NCI-H187 treated with DMSO at 0.1 percent for 48 hours (cell line): ENCODE measurements around the gene SYT5.
"Not testable (repeated sequence)": the region's sequence is repeated elsewhere in the genome, so short reads cannot be mapped to it uniquely, and the experiment has no call there.

ENCODE experiments used
- DNase-seq: peaks from one replicate; lab custom pipeline; 2025; lab: John Stamatoyannopoulos, UW

Gene SYT5

GRCh38 chr19:55206664-55207500 is 26.8 kb upstream of the SYT5 start:
- no peak for DNase-seq

DNA sequence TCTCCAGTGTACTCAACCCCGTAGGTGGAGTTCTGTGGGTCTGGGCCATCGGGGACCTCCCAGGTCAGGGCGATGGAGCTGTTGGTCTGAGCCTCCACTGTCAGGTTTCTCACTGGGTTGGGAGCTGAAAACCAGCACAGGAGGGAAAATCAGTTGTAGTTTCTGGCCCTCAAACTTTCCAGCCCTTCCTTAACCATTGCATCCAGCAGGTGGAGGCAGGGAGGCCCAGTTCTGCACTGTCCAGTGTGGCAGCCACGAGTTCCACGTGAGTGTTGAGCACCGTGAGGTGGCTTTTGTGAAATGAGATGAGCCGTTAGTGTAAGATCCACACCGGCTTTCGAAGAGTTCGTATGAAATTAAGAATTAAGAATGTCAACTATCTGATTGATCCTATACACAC is 22.1 kb upstream of the SYT5 start:
- not testable (repeated sequence) for DNase-seq

- DNase-seq, result no peak
Measured at GRCh38 chr19:55199620-55200204, 19.6 kb upstream of the SYT5 start.

GRCh38 chr19:55198651-55199050 is 18.6 kb upstream of the SYT5 start:
- no peak for DNase-seq

DNA sequence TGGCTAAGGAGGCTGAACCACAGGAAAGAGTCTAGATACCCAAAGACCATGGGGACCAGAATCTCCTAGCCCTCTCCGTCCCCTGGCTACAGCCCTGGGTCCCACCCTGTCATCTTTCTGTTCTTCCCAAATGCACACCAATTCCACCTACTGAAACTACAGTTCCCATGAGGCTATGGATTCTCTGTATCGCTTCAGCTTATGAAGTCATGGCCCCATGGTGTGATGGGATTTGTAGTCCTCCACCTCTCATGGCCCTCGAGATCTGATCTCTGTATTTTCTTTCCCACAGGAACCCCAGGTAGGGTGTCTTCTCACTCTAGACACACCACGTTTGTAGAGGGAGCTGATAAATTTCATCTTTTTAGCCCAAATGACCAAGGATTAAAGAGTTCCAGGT is 17.4 kb upstream of the SYT5 start:
- no peak for DNase-seq

GRCh38 chr19:55196803-55197202 is 16.7 kb upstream of the SYT5 start:
- no peak for DNase-seq

GRCh38 chr19:55193481-55193880 is 13.4 kb upstream of the SYT5 start:
- no peak for DNase-seq

GRCh38 chr19:55189403-55189835 is 9.3 kb upstream of the SYT5 start:
- no peak for DNase-seq

GRCh38 chr19:55188625-55189024 is 8.5 kb upstream of the SYT5 start:
- DNase-seq, result no peak

GRCh38 chr19:55186080-55186479 is 6.0 kb upstream of the SYT5 start:
- DNase-seq, result no peak

DNA sequence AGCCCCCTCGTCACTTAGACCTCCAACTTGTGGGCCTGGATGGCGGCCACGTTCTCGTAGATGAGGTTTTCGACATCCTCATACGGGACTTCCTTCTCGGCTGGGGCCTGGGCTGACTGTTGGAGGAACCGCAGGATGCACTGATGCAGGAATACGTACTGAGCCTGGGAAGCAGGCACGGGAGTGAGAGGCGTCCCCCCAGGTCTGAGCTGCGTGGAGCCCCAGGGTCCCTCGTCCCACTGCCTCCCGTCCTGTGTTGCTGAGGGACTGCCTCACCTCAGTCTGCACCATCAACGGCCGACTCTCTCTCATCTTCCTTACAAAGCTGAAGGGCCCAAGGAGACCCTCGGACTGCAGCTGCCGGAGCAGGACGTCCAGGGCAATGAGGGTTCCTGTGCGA is 1.7 kb upstream of the SYT5 start:
- DNase-seq, result no peak

- DNase-seq, result peak; percentile 69
Measured at GRCh38 chr19:55178781-55179599, 1.1 kb downstream of the SYT5 start.

DNA sequence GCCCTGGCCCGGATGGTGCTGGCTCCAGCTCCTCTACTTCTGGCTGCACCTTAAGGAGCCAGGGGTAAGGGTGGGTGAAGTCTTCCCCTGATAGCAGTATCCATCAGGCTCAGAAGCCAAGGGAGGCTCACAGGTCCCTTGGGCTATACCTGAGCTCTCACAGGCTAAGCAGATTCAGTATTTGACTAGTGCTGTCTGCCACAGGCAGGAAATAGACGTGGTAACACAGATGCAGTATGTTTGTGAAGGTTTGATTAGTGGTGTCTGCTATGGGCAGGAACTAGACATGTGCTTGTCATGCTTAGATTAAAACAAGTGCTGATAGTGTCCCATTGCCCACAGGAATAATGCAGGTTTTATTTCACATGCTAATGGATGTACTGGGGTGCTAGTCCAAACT is 4.0 kb downstream of the SYT5 start:
- no peak for DNase-seq

DNA sequence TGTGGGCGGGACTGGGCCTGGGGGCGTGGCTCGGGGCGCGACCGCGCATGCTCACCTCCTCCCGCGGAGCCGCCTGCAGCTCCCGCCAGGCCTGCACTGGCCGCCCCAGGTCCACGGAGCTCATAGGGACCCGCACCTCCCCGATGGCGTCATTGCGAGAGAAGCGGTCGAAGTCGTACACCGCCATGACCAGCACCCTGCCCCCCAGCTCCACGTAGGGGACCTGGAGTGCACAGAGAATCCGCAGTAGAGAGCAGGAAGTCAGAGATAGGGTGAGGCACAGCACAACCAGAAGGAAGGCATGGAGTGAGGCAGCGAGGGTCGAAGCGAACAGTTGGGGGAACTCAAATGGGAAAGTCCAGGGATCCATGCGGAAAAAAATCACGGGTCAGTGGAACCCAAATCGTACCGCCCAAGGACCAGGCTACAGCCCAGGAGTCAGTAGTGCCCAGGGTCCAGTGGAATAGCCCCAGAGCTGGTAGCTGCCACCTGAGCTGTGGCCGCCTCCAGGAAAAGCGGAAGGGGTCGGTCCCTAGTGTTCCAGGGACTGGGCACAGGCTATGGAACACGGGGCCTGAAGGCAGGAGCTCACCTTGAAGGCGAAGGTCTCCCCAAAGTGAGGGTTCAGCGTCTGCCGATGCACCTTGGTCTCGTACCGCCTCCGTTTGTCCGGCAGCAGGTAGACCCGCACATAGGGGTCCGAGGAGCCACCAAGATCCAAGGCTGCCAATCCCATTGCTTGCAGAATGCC is 4.8 kb downstream of the SYT5 start:
- DNase-seq, result no peak

DNA sequence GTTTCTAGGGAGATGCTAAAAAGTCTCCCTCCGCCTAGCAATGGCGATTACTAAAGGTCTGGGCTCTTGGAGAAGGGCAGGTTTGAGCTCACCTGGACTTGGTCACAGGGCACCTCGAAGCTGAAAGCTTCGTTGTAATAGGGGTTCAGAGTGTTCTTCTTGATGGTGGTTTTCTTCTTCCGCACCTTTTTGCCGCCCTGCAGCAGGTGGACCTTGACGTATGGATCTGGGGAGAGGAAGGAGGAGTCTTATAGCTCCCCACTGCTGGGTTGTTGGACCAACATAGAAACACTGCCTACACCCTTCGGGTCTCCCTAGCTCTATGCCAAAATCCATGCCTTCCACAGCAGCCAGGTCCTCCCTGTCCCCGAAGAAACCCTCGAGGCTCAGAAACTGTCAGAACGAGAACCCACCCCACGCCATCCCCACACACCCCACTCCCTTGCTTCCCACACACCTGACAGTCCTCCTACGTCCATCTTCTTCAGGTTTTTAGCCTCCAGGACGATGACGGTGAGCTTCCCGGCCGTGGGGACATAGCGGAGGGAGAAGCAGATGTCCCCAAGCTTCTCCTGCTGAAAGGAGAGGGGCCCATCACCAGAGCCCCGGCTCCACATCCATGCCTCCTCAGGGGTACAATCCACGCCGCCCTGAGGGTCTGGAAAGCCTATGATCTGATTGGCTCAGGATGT is 5.5 kb downstream of the SYT5 start:
- no peak for DNase-seq

- no peak for DNase-seq
Measured at GRCh38 chr19:55173714-55174409, 6.2 kb downstream of the SYT5 start.

DNA sequence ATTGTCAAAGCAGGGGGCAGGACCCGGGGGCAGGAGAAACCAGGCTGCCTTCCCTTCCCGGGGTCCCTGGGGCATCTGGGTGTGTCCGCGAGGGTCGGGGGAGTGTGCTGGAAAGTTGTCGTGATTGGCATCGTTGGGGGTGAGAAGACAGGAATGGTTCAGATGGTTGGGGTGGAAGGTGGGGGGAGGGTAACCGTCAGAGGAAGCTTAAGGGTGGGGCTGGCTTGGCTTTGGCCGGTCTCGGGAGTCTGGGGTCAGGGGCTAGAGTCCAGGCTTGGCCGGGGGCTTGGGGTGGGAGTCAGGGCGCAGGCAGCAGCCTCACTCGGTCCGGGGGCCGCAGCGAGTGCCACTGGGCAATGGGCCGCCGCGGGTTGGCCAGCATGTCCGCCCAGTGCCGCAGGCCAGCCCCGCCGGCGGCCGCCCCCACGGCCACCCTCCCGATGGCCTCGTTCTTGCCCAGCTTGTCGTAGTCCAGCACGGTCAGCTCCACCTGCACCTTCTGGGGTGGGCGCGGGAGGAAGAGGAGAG is 6.8 kb downstream of the SYT5 start:
- DNase-seq, result no peak

DNA sequence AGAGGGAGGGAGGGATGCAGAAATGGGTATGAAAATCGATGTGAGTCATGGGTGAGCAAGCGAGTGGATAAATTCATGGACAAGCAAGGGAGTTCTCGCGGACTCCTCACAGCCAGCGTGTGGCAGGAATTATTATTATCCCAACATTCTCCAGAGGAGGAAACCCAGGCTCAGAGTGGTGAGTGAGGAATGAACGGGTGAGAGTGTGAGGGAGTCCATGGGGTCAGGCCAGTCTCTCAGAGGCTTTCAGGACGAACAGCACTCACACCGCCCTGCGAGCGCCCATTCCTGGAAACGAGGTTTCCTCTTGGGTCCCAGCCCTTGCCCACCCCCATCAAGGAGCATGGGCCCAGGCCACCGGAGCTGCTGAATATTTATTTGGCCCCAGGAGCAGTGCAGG is 7.3 kb downstream of the SYT5 start:
- no peak for DNase-seq

DNA sequence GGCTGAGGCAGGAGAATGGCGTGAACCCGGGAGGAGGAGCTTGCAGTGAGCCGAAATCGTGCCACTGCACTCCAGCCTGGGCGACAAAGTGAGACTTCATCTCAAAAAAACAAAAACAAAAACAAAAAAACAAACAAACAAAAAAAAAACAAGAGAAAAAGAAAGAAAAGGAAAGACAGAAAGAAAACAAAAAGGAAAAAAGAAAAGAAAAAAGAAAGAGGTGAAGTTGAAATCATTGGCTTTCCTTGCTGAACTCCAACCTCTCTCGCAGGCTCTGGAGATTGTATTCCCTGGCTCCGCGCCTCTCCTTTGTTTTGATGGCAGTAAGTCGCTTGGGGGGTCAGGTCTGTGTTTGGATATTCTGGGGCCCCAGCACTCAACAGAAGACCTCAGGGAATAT is 7.8 kb downstream of the SYT5 start:
- DNase-seq, result not testable (repeated sequence)

DNA sequence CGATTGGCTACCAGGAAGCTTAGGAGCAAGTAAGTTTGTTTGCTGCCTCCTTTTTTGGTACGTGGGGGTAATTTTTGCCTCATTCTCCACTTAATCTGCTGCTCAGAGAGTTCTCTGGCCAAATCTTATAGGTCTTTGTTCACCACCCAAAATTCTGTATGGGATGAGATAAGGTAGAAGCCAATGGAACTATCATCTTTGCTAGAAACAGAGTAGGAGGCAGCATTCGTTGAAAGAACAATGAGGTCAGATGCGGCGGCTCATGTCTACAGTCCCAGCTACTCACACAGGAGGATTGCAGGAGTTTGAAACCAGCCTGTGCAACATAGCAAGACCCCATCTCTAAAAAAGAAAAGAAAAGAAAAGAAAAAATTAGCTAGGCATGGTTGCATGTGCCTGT is 8.6 kb downstream of the SYT5 start:
- DNase-seq, result no peak

DNA sequence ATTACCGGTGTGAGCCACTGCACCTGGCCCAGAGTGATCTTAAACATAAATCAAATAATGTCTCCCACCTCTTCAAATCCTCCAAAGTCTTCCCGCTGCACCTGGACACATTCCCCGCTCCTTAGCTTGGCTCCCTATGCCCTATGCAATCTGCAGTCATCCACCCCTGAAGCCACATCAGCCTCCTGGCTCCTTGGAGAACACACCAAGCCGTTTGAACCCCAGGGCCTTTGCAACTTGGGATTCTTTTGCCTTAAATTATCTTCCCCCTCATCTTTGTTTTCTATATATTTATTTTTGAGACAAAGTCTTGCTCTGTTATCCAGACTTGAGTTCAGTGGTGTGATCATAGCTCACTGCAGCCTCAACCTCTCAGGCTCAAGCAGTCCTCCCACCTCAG is 11.0 kb downstream of the SYT5 start:
- DNase-seq, result no peak
